ENCODE measurements around the gene DAGLB. TPM values are rescaled to one million over a fixed set of nuclear protein-coding genes. Genes with fewer than 3 reads are reported as not detected.
"Not testable (repeated sequence)": the region's sequence is repeated elsewhere in the genome, so short reads cannot be mapped to it uniquely, and the experiment has no call there.

DAGLB gene
- polyA plus RNA-seq, 1 donor (not counting 4 experiments of a cell fraction or from before 2014, with no cell fraction given): 15.5 TPM

- no peak for DNase-seq (ENCODE audit: low read depth, low spot score)
- H3K27me3 ChIP-seq (ENCODE audit: control insufficient read depth, extremely low read depth, insufficient read depth, low read length): no peaks in the 10 kb centered on the region
- H3K36me3 ChIP-seq (ENCODE audit: control insufficient read depth in 2 of 2, extremely low read depth in 1 of 2, insufficient read depth in 2 of 2, low read length in 2 of 2): peaks cover 16 to 30% of the 10 kb centered on the region in 2 experiments
- H3K79me2 ChIP-seq (ENCODE audit: control insufficient read depth, insufficient read depth, low read length): peaks cover 85% of the 10 kb centered on the region
- dilution Hi-C loops (cut with MboI; ENCODE audit: extremely low pct_ligation_motif_present, low sequenced_read_pairs): no loop called here
- FAIRE-seq: no peak
- H4K20me1 ChIP-seq (ENCODE audit: control insufficient read depth, extremely low read depth, insufficient read depth, low read length): peaks cover 28% of the 10 kb centered on the region
- no peak overlapping the region for H3K4me3 ChIP-seq (ENCODE audit: control insufficient read depth in 2 of 3, extremely low read depth in 1 of 3, insufficient read depth in 2 of 3, low read depth in 1 of 3, low read length in 3 of 3)
- H3K4me2 ChIP-seq (ENCODE audit: control insufficient read depth, extremely low read depth, insufficient read depth, low read depth, low read length): no peak overlapping the region
- no peak overlapping the region for H3K27ac ChIP-seq (ENCODE audit: control insufficient read depth, insufficient read depth, low read length)
- TF ChIP-seq CTCF (optimal IDR thresholded peaks at IDR 0.05 in 1 of 3, IDR thresholded peaks at IDR 0.05 in 1 of 3, conservative IDR thresholded peaks at IDR 0.05 in 1 of 3; ENCODE audit: extremely low read depth in 1 of 3, insufficient read depth in 2 of 3, low read length in 3 of 3) (no peak), EZH2 (IDR thresholded peaks at IDR 0.05; ENCODE audit: low read length) (no peak)
- no peak overlapping the region for H3K9ac ChIP-seq (ENCODE audit: control insufficient read depth, extremely low read depth, insufficient read depth, low read length)
- no peak overlapping the region for H2AFZ ChIP-seq (ENCODE audit: control insufficient read depth, low read length)
- no peaks in the 10 kb centered on the region for H3K9me3 ChIP-seq (ENCODE audit: control insufficient read depth, low read depth, low read length)
- H3K4me1 ChIP-seq (ENCODE audit: control insufficient read depth, extremely low read depth, insufficient read depth, low read length): no peaks in the 10 kb centered on the region
- no peaks in the 10 kb centered on the region for H3K9me1 ChIP-seq (ENCODE audit: control insufficient read depth, extremely low read depth, insufficient read depth, low read length)
Observed at GRCh38 chr7:6475433-6476186, 27.9 kb upstream of the DAGLB start.

GRCh38 chr7:6465862-6466261, 18.1 kb upstream of the DAGLB start:
- Histone ChIP-seq H3K79me2 (ENCODE audit: control insufficient read depth, insufficient read depth, low read length) (peaks cover 2% of the 10 kb centered on the region), H3K4me1 (ENCODE audit: control insufficient read depth, extremely low read depth, insufficient read depth, low read length) (no peaks in the 10 kb centered on the region), H4K20me1 (ENCODE audit: control insufficient read depth, extremely low read depth, insufficient read depth, low read length) (peaks cover 3% of the 10 kb centered on the region), H3K4me2 (ENCODE audit: control insufficient read depth, extremely low read depth, insufficient read depth, low read depth, low read length) (no peak overlapping the region), H3K4me3 (ENCODE audit: control insufficient read depth in 2 of 3, extremely low read depth in 1 of 3, insufficient read depth in 2 of 3, low read depth in 1 of 3, low read length in 3 of 3) (no peak overlapping the region), H3K27ac (ENCODE audit: control insufficient read depth, insufficient read depth, low read length) (no peak overlapping the region), H3K9ac (ENCODE audit: control insufficient read depth, extremely low read depth, insufficient read depth, low read length) (no peak overlapping the region), H3K27me3 (ENCODE audit: control insufficient read depth, extremely low read depth, insufficient read depth, low read length) (no peaks in the 10 kb centered on the region), H2AFZ (ENCODE audit: control insufficient read depth, low read length) (no peak overlapping the region), H3K9me1 (ENCODE audit: control insufficient read depth, extremely low read depth, insufficient read depth, low read length) (no peaks in the 10 kb centered on the region), H3K36me3 (ENCODE audit: control insufficient read depth in 2 of 2, extremely low read depth in 1 of 2, insufficient read depth in 2 of 2, low read length in 2 of 2) (peaks cover 30 to 46% of the 10 kb centered on the region in 2 experiments), H3K9me3 (ENCODE audit: control insufficient read depth, low read depth, low read length) (no peaks in the 10 kb centered on the region)
- FAIRE-seq (no peak), DNase-seq (ENCODE audit: low read depth, low spot score) (no peak)
- dilution Hi-C loops (cut with MboI; ENCODE audit: extremely low pct_ligation_motif_present, low sequenced_read_pairs): no loop called here
- TF ChIP-seq CTCF (optimal IDR thresholded peaks at IDR 0.05 in 1 of 3, IDR thresholded peaks at IDR 0.05 in 1 of 3, conservative IDR thresholded peaks at IDR 0.05 in 1 of 3; ENCODE audit: extremely low read depth in 1 of 3, insufficient read depth in 2 of 3, low read length in 3 of 3) (no peak), EZH2 (IDR thresholded peaks at IDR 0.05; ENCODE audit: low read length) (no peak)

DNA sequence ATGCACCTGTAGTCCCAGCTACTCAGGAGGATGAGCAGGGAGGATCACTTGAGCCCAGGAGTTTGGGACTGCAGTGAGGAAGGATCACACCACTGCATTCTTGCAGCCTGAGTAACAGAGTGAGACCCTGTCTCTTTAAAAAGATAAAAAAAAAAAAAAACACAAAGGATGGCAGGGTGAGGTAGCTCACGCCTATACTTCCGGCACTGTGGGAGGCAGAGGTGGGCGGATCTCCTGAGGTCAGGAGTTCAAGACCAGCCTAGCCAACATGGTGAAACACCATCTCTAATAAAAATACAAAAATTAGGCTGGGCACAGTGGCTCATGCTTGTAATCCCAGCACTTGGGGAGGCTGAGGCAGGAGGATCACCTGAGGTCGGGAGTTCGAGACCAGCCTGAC, 15.9 kb upstream of the DAGLB start:
- H3K27me3 ChIP-seq (ENCODE audit: control insufficient read depth, extremely low read depth, insufficient read depth, low read length); H4K20me1 ChIP-seq (ENCODE audit: control insufficient read depth, extremely low read depth, insufficient read depth, low read length); DNase-seq (ENCODE audit: low read depth, low spot score); H3K4me2 ChIP-seq (ENCODE audit: control insufficient read depth, extremely low read depth, insufficient read depth, low read depth, low read length); H3K4me3 ChIP-seq (ENCODE audit: control insufficient read depth in 2 of 3, extremely low read depth in 1 of 3, insufficient read depth in 2 of 3, low read depth in 1 of 3, low read length in 3 of 3); H3K9me1 ChIP-seq (ENCODE audit: control insufficient read depth, extremely low read depth, insufficient read depth, low read length); H3K79me2 ChIP-seq (ENCODE audit: control insufficient read depth, insufficient read depth, low read length); FAIRE-seq; H3K27ac ChIP-seq (ENCODE audit: control insufficient read depth, insufficient read depth, low read length); H2AFZ ChIP-seq (ENCODE audit: control insufficient read depth, low read length); H3K9ac ChIP-seq (ENCODE audit: control insufficient read depth, extremely low read depth, insufficient read depth, low read length); H3K9me3 ChIP-seq (ENCODE audit: control insufficient read depth, low read depth, low read length); dilution Hi-C loops (cut with MboI; ENCODE audit: extremely low pct_ligation_motif_present, low sequenced_read_pairs); H3K4me1 ChIP-seq (ENCODE audit: control insufficient read depth, extremely low read depth, insufficient read depth, low read length): not testable (repeated sequence)
- H3K36me3 ChIP-seq (ENCODE audit: control insufficient read depth in 2 of 2, extremely low read depth in 1 of 2, insufficient read depth in 2 of 2, low read length in 2 of 2): peaks cover 22 to 42% of the 10 kb centered on the region in 2 experiments
